RCC 7860 (cell line): ENCODE results near the gene HLA-DQA2.
"Not testable (repeated sequence)": the region's sequence is repeated elsewhere in the genome, so short reads cannot be mapped to it uniquely, and the experiment has no call there.

ENCODE experiments used
- DNase-seq: peaks from one replicate; pipeline ENCODE4 v3.0.0-alpha.2; 2015; ENCODE audit warnings: low spot score
- FAIRE-seq: peaks from 2 replicates; lab custom pipeline; 2012; peaks lifted over from hg19 to GRCh38; lab: Jason Lieb, UNC

HLA-DQA2 gene

DNA sequence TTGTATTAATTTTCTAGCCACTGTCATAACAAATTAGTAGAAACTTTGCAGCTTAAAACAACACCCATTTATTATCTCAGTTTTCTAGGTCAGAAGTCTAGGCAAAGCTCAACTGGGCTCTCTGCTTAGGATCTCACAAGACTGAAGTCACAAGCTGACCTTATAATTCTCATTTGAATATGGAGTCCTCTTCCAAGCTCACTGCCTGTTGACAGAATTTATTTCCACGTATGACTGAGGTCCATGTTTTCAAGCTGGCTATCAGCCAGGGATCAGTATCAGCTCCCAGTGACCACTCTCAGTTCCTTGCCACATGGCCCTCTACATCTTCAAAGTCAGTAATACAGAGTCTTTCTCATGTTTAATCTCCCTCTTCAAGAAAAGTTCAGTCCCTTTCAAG lies 33.9 kb downstream of the HLA-DQA2 start:
- FAIRE-seq, result no peak
- DNase-seq, result no peak

DNA sequence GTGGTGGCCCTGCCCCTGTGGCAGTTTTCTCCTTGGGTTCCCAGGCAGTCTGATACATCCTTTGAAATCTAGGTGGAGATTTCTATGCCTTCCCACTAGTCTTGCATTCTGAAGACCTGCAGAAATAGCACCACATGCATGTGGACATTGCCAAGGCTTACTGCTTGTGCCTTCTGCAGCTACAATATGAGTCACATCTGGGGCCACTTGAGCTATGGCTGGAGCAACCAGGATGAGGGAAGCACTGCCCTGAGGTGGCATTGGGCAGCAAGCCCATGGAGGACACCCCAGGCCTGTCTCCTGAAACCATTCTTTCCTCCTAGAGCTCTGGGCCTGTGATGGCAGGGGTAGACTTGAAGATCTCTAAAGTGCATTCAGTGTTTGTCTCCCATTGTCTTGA lies 37.8 kb downstream of the HLA-DQA2 start:
- DNase-seq, result no peak
- FAIRE-seq, result no peak

DNA sequence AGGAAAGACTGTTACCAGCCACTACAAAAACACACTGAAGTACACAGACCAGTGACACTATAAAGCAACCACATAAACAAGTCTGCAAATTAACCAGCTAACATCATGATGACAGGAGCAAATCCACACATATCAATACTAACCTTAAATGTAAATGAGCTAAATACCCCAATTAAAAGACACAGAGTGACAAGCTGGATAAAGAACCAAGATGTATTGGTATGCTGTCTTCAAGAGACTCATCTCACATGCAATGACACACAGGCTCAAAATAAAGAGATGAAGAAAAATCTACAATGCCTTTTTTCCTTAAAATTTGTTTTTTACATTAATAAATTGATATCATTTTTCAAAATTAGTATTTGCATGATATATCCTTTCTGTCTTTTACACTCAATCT lies 41.7 kb downstream of the HLA-DQA2 start:
- not testable (repeated sequence) for FAIRE-seq, DNase-seq

DNA sequence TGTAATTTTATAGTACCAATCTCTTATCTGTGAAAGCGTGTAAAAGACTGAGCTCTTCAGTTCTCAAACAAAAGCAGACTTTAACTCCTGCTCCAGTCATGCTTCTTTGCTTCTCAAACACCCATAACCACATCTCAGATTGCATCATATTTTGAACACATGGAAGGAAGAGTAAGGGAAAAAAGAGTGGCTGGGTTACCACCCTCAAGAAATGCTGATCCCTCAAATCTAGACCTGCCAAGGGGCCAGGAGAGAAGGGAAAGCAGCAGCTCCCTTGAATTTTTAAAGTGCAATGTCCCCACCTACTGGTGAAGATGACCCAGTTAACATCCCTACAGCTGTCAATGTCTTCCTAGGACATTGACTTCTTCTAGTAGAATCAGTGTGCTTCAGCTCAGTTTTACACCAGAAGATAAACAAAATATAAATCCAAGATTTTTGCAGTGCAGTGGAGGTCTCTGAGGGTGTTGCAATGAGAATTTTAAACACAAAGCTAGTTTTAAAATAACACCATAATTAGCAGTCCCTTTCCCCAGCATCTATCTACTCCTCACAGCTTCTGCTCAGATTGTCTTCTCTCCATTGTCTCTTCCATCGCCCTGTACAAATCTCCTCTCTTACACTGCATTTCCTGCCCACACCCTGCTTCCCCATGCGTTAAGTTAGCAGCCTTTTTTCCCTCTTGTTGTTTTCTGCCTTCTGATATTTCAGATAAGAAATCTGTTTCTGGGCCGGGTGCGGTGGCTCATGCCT lies 44.8 kb downstream of the HLA-DQA2 start:
- FAIRE-seq, result no peak
- peak; percentile 22 for DNase-seq

DNA sequence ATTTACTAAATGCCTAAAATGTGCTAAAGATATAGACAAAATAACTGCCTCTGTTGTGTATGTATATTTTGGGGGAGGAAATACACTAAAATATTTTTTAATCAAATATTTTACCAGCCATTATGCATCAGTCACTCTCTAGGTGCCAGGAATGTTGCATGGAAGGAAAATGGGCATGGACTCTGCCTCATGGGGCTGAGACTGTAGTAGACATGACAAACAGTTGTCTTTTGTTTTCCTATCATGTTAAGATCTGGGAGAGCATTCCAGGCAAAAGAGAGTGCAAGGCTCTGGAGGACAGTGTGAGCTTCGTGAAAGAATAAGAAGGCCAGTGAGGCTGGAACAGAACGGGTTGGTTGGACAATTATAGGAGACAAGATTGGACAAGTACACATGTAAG lies 49.1 kb downstream of the HLA-DQA2 start:
- DNase-seq, result no peak
- no peak for FAIRE-seq

DNA sequence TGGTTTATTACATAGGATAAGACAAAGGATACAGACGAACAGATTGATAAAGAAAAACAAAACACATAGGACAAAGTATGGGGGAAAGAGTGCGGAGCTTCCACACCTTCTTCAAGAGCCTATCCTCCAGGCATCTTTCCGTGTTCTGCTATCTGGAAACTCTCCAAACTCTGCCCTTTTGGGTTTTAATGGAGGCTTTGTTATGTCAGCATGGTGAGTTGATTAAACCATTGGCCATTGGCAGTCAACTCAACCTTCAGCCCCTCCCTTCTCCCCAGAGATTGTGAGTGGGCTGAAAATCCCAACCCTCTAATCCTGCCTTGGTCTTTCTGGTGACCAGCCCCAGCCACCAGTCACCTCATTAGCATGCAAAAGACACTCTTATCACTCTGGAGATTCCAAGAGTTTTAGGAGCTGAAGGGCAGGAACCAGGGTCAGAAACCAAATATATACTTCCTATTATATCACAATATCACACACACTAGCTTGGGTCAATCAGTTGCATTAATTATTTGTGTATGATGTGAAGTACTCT lies 51.8 kb downstream of the HLA-DQA2 start:
- FAIRE-seq (no peak), DNase-seq (no peak)

DNA sequence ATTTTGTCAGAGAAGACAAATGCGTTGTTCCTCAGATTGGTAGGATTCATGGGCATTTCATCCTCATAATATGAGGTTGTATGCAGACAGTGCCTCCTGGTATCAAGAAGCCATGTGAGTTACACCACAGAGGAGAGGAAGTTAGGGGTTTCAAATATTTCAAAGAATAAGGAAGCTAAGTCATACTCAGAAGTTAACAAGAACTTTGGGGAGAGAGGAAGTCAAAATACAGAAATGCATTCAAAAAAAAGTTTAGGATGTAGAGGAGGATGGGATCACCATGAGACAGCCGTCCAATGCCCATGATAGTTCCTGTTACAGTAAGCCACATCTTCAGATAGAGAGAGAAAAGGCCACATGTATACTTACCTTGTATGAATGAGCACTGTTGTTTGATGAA lies 53.3 kb downstream of the HLA-DQA2 start:
- DNase-seq (no peak), FAIRE-seq (no peak)
